ENCODE results near the gene UBE2V1. TPM values are rescaled to one million over a fixed set of nuclear protein-coding genes. Genes with fewer than 3 reads are reported as not detected.

UBE2V1 gene
- total and polyA plus RNA-seq, 2 of the 13 experiments (the other 11 are each of a cell fraction or from before 2014, with no cell fraction given) = 81.3 to 132 TPM

DNA sequence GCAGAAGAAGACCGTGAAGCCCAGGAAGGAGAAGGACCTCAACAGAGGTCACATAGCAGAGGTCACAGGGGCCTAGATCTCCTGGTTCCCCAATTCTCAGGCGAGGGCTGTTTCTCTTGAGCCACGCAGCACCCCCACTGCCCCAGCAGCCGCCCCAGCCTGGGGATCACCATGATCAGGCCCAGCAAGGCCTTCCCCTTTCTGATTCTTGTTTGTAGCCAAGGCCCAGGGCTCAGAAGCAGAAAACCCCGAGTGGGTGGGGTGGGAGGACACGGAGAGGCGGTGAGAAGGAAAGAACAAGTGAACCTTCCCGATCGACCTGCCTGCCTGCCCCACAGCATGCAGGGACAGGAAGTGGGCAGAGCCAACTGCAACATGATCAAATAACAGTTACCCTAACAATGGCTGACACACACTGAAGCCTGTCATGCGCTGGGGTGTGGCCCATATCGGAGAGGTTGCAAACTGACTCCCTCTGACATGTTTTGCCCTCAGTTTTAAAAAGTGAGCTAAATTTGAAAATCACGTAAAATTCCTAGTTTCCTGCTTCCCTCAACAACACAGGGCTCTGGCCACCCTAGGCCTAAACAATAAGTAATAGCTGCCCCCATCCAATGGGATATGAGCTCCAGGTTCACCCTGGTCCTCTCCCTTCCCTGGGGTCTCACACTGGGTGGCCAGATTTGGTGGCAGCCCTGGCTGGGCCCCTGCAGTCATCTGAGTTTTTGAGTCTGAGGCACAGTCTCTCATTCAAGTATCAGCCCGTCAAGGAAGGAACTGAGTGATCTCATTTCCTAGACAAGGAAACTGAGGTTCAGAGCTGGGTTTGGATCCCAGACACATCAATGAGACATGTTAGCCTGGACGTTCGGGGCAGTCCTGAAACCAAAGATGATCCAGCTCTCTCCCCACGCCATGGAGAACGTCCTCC is 34.0 kb upstream of the UBE2V1 start (continued):
- TF ChIP-seq NR3C1 (CRISPR knock-in tag; IDR thresholded peaks at IDR 0.05) = no peak
- TF ChIP-seq, protein P1, sequence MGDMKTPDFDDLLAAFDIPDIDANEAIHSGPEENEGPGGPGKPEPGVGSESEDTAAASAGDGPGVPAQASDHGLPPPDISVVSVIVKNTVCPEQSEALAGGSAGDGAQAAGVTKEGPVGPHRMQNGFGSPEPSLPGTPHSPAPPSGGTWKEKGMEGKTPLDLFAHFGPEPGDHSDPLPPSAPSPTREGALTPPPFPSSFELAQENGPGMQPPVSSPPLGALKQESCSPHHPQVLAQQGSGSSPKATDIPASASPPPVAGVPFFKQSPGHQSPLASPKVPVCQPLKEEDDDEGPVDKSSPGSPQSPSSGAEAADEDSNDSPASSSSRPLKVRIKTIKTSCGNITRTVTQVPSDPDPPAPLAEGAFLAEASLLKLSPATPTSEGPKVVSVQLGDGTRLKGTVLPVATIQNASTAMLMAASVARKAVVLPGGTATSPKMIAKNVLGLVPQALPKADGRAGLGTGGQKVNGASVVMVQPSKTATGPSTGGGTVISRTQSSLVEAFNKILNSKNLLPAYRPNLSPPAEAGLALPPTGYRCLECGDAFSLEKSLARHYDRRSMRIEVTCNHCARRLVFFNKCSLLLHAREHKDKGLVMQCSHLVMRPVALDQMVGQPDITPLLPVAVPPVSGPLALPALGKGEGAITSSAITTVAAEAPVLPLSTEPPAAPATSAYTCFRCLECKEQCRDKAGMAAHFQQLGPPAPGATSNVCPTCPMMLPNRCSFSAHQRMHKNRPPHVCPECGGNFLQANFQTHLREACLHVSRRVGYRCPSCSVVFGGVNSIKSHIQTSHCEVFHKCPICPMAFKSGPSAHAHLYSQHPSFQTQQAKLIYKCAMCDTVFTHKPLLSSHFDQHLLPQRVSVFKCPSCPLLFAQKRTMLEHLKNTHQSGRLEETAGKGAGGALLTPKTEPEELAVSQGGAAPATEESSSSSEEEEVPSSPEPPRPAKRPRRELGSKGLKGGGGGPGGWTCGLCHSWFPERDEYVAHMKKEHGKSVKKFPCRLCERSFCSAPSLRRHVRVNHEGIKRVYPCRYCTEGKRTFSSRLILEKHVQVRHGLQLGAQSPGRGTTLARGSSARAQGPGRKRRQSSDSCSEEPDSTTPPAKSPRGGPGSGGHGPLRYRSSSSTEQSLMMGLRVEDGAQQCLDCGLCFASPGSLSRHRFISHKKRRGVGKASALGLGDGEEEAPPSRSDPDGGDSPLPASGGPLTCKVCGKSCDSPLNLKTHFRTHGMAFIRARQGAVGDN (CRISPR knock-in tag; IDR thresholded peaks at IDR 0.05) = peak; percentile 75
- 0 out of 2 replicates have a peak, but pooled peaks have one; percentile 4 for TF ChIP-seq MTA1 (CRISPR knock-in tag; IDR thresholded peaks at IDR 0.05; ENCODE audit: borderline replicate concordance)
- 0 out of 2 replicates have a peak, but pooled peaks have one; percentile 9 for TF ChIP-seq POGZ (CRISPR knock-in tag; IDR thresholded peaks at IDR 0.05)
- no peak for TF ChIP-seq FOXA1 (IDR thresholded peaks at IDR 0.05)
- 0 out of 2 replicates have a peak, but pooled peaks have one; percentile 11 for TF ChIP-seq FOXA1 (CRISPR knock-in tag; IDR thresholded peaks at IDR 0.05)
- no peak for TF ChIP-seq MIXL1 (CRISPR knock-in tag; IDR thresholded peaks at IDR 0.05)
- TF ChIP-seq ZNF607 (CRISPR knock-in tag; IDR thresholded peaks at IDR 0.05; ENCODE audit: borderline replicate concordance) = 0 out of 2 replicates have a peak, but pooled peaks have one; percentile 18
- TF ChIP-seq SIX4 (CRISPR knock-in tag; IDR thresholded peaks at IDR 0.05) = 0 out of 2 replicates have a peak, but pooled peaks have one; percentile 33
- TF ChIP-seq KDM5B (CRISPR knock-in tag; IDR thresholded peaks at IDR 0.05; ENCODE audit: borderline replicate concordance) = 0 out of 2 replicates have a peak, but pooled peaks have one; percentile 44
- 0 out of 2 replicates have a peak, but pooled peaks have one; percentile 53 for TF ChIP-seq NFIB (CRISPR knock-in tag; IDR thresholded peaks at IDR 0.05; ENCODE audit: borderline replicate concordance)
- TF ChIP-seq, protein P2, sequence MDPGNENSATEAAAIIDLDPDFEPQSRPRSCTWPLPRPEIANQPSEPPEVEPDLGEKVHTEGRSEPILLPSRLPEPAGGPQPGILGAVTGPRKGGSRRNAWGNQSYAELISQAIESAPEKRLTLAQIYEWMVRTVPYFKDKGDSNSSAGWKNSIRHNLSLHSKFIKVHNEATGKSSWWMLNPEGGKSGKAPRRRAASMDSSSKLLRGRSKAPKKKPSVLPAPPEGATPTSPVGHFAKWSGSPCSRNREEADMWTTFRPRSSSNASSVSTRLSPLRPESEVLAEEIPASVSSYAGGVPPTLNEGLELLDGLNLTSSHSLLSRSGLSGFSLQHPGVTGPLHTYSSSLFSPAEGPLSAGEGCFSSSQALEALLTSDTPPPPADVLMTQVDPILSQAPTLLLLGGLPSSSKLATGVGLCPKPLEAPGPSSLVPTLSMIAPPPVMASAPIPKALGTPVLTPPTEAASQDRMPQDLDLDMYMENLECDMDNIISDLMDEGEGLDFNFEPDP (CRISPR knock-in tag; conservative IDR thresholded peaks at IDR 0.05) = 0 out of 2 replicates have a peak, but pooled peaks have one; percentile 52
- TF ChIP-seq U2AF1 (optimal IDR thresholded peaks at IDR 0.05; ENCODE audit: low read depth, low read length) = peak; percentile 55
- 0 out of 2 replicates have a peak, but pooled peaks have one; percentile 7 for TF ChIP-seq CBX5 (CRISPR knock-in tag; IDR thresholded peaks at IDR 0.05; ENCODE audit: borderline replicate concordance)
- TF ChIP-seq, protein P3, sequence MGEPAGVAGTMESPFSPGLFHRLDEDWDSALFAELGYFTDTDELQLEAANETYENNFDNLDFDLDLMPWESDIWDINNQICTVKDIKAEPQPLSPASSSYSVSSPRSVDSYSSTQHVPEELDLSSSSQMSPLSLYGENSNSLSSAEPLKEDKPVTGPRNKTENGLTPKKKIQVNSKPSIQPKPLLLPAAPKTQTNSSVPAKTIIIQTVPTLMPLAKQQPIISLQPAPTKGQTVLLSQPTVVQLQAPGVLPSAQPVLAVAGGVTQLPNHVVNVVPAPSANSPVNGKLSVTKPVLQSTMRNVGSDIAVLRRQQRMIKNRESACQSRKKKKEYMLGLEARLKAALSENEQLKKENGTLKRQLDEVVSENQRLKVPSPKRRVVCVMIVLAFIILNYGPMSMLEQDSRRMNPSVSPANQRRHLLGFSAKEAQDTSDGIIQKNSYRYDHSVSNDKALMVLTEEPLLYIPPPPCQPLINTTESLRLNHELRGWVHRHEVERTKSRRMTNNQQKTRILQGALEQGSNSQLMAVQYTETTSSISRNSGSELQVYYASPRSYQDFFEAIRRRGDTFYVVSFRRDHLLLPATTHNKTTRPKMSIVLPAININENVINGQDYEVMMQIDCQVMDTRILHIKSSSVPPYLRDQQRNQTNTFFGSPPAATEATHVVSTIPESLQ (CRISPR knock-in tag; conservative IDR thresholded peaks at IDR 0.05) = no peak
- TF ChIP-seq SOX5 (CRISPR knock-in tag; IDR thresholded peaks at IDR 0.05; ENCODE audit: borderline replicate concordance) = peak; percentile 31; the same call in 1 of the 2 replicates
- TF ChIP-seq HIVEP1 (CRISPR knock-in tag; IDR thresholded peaks at IDR 0.05) = 0 out of 2 replicates have a peak, but pooled peaks have one; percentile 51
- 0 out of 2 replicates have a peak, but pooled peaks have one; percentile 26 for TF ChIP-seq ZNF605 (CRISPR knock-in tag; IDR thresholded peaks at IDR 0.05)
